T-helper 2 cell (primary cell): Measurements from ENCODE around the gene RFK.
"Not testable (repeated sequence)": the region's sequence is repeated elsewhere in the genome, so short reads cannot be mapped to it uniquely, and the experiment has no call there.

ENCODE experiments used
- DNase-seq, 5 experiments: peaks; one replicate each; pipeline versions ENCODE4 v3.0.0 to v3.0.0-alpha.2; 2012 to 2022
- total RNA-seq, 2 donors: gene quantifications; one replicate each; lab custom pipeline; 2026; lab: John Stamatoyannopoulos, UW

Gene RFK
- 13.1 to 19.6 reads per million in 2 donors for total RNA-seq

DNA sequence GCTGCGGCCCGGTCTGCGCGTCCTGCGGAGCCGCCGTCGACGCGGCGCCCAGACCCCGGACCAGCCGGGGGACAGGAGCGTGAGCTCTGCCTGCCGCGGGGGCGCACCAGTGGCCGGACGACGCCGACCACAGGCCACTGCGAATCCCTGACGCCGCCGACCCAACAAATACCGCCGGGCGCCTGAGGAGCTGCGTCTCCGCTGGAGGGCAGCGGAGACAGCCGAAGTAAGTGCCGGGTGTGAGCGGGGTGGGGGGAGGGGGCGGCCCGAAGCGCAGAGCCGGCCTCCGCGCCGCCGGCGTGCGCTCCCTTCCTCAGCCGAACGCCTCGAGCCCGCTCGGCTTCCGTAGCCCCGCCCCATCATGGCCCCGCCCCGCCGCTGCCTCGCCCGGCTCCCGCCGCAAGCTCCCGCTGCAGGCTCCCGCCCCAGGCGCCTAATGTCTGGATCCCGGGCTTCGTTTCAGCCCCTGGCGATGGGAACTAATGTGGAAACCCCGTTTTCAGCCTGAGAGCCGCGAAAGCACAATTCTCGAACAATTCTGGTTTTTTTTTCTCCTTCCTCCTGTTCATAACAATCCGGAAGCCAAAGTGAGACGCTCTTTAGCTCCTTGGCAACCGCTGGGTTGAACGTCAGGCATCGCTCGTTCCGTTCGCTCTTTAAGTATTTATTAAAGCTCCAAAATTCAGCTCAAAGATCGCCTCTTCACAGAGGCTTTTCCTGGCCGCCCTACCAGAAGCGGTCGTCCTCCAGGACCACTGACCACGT lies at the start of gene RFK:
RFK (minus strand) TSS at position 232 of the 765 bp plus-strand sequence. CDS start 255 bp downstream, outside the sequence.
- DNase-seq: peak; percentile 89 to 96 (median 92)

GRCh38 chr9:76443887-76444286 lies 49.7 kb upstream of the RFK start:
- no peak for DNase-seq

- DNase-seq: peak in 2 of 5 experiments; percentile 27 to 56
Observed at GRCh38 chr9:76441551-76442322, 47.5 kb upstream of the RFK start.

DNA sequence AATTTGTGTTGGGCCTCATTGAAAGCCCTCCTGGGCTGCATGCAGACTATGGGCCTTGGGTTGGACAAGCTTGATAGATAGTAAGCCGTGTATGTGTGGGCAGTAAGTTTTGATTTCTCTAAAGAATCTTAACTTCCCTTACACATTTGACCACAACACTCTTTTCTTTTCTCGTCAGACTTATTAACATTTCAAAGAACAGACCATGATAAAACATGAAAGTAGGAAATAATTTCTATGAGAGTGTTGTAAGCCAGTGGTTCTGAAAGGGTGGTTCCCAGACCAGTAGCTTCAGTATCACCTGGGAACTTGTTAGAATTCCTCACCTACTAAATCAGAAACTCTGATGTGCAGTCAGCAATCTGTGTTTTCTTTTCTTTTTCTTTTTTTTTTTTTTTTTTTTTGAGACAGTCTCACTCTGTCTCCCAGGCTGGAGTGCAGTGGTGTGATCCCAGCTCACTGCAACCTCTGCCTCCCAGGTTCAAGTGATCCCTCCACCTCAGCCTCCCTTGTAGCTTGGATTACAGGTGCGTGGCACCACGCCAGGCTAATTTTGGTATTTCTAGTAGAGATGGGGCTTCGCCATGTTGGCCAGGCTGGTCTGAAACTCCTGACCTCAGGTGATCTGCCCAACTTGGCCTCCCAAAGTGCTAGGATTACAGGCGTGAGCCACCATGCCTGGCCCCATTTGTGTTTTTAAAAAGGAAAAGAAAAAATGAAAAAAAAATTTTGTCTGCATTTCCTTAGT lies 44.8 kb upstream of the RFK start:
- DNase-seq: no peak

DNA sequence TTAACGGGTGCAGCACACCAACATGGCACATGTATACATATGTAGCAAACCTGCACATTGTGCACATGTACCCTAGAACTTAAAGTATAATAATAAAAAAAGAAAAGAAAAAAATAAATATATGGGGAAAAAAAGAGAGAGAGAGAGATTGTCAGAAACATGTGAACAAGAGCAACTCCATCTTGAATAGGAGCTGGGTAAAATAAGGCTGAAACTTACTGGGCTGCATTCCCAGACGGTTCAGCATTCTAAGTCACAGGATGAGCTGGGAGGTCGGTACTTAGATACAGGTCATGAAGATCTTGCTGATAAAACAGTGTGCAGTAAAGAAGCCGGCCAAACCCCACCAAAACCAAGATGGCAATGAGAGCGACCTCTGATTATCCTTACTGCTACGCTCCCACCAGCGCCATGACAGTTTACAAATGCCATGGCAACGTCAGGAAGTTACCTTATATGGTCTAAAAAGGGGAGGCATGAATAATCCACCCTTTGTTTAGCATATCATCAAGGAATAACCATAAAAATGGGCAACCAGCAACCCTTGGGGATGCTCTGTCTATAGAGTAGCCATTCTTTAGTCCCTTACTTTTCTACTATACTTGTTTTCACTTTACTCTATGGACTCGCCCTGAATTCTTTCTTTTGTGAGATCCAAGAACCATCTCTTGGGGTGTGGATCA lies 42.9 kb upstream of the RFK start:
- DNase-seq: not testable (repeated sequence)

DNA sequence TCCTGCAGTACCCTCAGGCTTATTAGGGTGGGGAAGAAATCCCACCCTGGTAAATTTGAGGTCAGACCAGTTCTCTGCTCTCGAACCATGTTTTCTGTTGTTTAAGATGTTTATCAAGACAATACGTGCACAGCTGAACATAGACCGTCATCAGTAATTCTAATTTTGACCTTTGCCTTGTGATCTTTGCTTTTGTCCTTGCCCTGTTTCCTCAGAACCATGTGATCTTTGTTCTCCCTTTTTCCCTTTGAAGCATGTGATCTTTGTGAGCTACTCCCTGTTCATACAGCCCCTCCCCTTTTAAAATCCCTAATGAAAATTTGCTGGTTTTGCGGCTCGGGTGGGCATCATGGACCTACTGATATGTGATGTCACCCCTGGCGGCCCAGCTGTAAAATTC lies 40.7 kb upstream of the RFK start:
- DNase-seq: not testable (repeated sequence)

DNA sequence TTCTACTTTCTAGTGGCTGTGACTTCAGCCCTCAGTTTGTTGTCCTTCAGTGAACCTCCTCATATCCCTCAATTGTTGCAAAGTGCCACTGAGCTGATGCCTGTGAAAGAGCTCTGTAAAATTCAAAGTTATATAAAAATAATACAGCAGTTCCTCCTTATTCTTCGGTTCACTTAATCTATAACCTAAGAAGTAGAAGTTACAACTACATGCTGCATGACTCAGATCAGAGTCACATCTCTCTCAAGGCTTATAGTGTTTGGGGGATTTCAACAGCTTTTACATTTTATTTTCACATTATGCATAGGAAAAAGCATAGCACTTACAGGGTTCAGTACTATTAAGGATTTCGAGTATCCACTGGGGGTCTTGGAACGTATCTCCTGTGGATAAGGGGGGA lies 39.6 kb upstream of the RFK start:
- DNase-seq: no peak

DNA sequence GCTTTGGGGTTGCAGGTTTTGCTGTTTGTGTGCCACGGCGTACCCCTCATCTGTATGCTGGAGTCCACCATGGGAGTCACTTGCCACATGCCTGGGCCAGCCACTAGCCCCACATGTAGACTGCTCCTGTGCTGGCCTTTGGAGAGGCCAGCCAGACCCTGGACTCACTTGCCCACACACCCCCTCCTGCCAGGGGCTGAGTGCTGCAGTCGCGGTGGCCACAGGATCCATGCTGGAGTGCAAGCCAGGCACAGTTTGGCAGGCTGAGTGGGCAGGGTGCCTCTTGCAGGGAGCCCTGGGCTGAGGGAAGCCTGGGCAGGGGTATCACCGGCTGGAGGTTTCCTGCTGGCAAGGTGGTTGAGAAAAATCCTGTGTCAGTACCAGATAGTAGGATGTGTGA lies 39.2 kb upstream of the RFK start:
- no peak for DNase-seq

DNA sequence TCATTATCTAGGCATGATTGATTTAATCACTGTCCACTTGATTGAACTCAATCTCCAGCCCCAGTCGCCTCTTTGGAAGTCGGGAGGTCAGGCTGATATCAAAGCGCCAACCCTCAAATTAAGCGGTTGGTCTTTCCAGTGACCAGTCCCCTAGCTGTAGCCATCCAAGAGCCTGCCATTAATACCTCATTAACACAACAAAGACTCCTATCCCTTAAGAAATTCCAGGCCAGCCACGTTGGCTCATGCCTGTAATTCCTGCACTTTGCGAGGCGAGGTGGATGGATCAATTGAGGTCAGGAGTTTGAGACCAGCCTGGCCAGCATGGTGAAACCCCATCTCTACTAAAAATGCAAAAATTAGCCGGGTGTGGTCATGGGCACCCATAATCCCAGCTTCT lies 37.4 kb upstream of the RFK start:
- no peak for DNase-seq

- DNase-seq: no peak
Observed at GRCh38 chr9:76426807-76427419, 32.7 kb upstream of the RFK start.

DNA sequence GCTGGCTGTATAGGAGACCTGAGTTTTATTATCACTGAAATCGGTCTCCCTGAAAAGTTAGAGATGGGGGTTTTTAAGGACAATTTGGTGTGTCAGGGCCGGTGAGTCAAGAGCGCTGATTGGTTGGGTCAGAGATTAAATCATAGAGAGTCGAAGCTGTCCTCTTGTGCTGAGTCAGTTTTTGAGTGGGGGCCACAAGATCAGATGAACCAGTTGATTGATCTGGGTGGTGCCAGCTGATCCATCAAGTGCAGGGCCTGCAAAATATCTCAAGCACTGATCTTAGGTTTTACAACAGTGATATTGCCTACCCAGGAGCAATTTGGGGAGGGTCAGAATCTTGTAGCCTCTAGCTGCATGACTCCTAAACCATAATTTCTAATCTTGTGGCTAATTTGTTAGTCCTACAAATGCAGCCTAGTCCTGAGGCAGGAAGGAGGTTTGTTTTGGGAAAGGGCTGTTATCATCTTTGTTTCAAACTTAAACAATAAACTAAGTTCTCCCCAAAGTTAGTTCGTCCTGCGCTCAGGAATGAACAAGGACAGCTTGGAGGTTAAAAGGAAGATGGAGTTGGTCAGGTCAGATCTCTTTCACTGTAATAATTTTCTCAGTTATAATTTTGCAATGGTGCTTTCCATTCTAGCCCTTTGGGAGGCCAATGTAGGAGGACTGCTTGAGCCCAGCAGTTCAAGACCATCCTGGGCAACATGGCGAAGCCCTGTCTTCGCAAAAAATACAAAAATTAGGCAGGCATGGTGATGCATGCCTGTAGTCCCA lies 31.6 kb upstream of the RFK start:
- DNase-seq: peak in 1 of 5 experiments; percentile 20

GRCh38 chr9:76424491-76424890 lies 30.3 kb upstream of the RFK start:
- peak in 1 of 5 experiments; percentile 34 for DNase-seq

DNA sequence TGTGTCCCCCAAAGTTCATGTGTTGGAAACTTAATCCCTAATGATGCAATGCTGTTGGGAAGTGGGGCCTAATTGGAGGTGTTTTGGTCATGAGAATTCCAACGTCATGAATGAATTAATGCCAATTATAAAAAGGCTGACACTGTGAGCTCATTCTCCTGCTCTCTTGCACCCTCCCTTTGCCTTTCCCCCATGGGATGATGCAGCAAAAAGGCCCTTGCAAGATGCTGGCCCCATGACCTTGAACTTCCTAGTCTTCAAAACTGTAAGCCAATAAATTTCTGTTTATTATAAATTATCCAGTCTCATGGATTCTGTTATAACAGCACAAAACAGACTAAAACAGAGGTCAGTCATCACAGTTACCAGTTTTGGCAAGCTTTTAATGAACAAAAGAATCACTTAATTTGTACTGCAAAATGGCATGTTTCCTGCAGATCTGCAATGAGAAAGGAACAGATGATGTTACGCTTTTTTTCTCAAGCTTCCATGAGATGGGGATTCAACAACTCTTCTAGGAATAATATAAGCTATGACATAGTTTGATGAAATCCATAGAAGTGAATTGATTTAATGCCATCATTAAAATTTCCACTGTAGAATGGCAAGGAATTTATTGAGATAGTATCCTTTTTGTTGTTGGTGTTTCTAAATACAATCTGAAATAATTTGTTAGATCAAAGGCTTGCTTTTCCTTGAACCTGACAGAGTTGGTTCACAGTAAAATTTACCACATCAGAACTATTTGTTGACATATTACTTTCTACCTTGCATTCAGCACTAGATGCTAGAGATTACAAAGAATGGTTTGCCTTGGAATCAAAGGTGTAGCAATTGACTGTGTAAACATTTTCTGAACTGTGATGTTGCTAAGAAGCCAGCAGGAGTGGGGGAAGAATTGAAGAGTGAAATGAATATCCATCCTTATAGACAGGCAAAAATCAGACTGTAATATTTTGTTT lies 29.3 kb upstream of the RFK start:
- peak in 1 of 5 experiments; percentile 27 for DNase-seq

GRCh38 chr9:76419782-76420380 lies 25.7 kb upstream of the RFK start:
- no peak for DNase-seq

GRCh38 chr9:76417394-76417793 lies 23.2 kb upstream of the RFK start:
- no peak for DNase-seq

DNA sequence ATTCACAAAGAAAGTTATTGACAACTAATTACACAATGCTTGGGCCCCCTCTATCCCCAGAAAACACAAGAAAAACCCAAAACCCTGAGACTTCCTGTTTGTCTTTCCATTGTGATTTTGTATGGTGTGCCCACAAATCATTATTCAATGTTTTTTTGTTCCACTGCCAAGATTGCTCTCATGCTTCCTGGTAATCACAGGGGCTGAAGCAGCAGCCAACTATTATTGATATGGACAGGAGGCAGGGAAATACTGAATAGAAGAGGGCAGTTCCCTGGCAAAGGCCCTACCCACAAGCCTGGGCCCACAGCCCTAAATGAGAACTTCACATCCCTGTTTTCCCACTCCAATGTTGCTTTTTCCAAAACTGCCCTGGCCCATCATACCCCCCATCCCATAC lies 21.5 kb upstream of the RFK start:
- no peak for DNase-seq

DNA sequence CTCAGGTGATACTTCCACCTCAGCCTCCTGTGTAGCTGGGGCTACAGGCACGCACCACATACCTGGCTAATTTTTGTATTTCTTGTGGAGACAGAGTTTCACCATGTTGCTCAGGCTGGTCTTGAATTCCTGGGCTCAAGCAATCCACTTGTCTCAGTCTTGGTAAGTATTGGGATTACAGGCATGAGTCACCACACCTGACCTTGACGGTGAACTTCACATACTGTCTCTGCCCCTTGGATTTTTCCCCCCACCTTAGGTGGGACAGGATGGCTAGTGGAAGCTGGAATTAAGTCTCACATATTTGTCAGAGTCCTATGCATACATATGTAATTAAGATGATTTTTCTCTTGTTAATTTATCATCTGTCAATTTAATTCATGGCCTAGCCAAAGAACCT lies 20.9 kb upstream of the RFK start:
- DNase-seq: no peak

DNA sequence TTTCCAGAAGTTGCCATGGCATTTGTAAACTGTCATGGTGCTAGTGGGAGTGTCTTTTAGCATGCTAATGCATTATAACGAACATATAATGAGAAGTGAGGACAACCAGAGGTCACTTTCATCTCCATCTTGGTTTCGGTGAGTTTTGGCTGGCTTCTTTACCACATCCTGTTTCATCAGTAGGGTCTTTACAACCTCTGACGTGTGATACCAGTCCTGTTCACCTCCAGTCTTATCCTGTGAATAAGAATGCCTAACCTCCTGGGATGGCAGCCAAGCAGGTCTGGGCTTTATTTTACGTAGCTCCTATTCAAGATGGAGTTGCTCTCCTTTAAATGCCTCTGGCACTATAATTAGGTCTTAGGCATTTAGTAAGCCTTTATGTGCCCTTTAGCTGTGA lies 20.4 kb upstream of the RFK start:
- DNase-seq: peak in 1 of 5 experiments; percentile 49

DNA sequence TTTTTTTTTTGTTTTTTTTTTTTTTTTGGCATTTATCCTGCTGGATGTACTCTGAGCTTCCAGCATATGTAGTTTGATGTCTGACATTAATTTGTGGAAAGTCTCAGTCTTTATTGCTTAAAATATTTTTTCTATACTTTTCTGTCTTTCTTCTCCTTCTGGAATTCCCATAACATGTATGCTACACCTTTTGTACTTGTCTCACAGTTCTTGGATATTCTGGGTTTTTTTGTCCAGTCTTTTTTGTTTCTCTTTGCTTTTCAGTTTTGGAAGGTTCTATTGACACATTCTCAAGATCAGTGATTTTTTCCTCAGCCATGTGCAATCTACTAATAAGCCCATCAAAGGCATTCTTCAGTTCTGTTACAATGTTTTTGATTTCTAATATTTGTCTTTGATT lies 19.4 kb upstream of the RFK start:
- DNase-seq: no peak

DNA sequence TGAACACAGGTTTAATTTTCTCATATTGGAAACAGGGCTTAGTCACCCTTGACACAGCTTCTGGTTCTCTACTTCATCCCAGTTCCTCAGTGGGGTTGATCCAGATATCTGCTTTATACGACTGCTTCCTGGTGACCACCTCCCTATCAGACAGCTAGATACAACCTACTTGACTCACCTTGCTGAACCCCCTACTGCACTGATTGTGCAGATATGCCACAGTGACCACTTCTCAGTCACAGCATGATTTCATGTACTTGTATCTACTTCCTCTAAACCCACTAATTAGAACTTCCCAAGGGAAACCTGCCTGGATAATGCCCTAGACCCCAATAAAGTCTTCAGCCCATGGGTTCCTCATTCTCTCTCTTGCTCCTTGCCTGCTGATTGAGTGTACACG lies 18.4 kb upstream of the RFK start:
- no peak for DNase-seq
